NCI-H2196 treated with DMSO at 0.1 percent for 48 hours (cell line): ENCODE results near the gene VPS13C.

Experiments used
- DNase-seq: peaks from one replicate; lab custom pipeline; 2025; ENCODE audit not compliant: unreplicated experiment; lab: John Stamatoyannopoulos, UW

The VPS13C gene

DNA sequence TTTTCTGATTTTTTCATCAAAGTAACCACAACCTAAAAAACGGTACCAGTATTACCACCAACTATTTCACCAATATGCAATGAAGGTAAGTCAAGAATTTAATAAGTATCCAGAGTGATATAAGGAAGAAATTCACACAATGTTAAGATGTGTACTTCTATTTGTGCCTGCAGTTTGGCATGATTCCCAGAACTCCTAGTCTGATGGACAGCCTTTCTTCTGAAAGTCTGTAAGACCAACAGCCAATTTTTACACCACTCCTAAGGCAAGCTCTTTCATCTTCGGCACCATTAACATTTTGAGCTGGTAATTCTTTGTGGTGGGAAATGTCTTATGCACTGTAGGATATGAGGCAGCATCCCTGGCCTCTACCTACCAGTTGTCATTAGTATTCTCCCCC is 108.3 kb downstream of the VPS13C start:
- no peak for DNase-seq

DNA sequence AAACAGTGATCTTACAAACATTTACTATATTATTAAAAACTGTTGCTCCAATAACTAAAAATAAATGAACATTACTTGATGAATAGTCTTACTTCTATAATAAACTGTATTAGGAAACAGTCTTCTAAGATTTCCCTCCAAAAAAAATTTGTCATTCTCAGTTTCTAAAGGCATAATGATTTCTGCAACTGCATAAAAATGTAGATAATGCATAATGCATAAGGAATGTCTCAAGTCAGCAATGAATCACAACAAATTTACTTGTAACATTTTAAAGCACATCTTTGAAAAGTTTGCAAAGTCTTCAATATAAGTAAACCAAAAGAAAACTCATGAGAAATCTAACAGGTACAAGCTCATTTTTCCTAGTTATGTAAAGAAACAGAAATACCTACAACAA is 113.5 kb downstream of the VPS13C start:
- DNase-seq = no peak

DNA sequence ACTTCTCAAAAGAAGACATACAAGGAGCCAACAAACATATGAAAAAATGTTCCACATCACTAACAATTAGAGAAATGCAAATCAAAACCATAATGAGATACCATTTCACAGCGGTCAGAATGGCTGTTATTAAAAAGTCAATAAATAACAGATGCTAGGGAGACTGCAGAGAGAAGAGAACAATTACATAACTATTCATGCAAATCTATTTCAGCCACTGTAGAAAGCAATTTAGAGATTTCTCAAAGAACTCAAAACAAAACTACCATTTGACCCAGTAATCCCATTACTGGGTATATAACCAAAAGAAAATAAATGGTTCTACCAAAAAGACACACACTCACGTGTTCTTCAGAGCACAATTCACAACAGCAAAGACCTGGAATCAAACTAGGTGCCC is 116.3 kb downstream of the VPS13C start:
- DNase-seq = no peak

- DNase-seq = no peak
Observed at GRCh38 chr15:61938249-61938648, 122.0 kb downstream of the VPS13C start.

GRCh38 chr15:61936528-61937195 is 123.6 kb downstream of the VPS13C start:
- DNase-seq = no peak

GRCh38 chr15:61935493-61935892 is 124.8 kb downstream of the VPS13C start:
- DNase-seq = no peak

DNA sequence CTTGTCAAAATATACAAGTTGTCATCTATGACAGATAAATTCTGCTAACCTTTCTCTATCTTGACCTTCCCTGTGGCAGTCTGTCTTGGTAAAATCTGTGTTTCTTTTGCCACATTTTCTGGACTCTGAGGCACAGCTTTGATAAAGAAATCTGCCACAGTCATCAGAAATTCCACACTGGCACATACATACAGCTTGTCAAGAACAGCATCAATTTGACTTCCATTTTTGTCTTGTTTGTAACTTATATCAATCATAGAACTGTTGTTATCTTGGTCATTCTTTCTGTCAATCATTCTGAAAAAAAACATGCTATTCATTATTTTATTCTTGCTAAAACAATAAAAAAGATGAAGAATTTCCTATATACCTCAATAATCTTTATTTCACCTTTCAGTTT is 130.8 kb downstream of the VPS13C start:
- DNase-seq = no peak

DNA sequence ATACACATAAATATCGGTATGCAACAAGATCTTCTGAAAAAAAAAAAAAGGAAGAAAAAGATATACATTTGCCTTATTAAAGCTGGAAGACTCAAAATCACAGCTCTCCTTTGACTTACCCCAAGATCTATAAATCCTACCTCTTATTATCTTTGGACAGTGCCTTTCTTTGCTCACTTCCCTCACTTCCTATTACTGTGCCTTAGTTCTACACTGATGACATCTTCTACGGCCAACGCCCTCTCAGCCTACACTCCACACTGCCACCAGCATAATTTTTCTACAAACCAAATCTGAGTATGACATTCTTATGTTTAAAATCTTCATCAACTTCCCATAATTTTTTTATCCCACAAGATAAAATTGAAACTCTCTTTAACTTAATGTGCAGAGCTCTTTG is 137.1 kb downstream of the VPS13C start:
- DNase-seq = no peak

GRCh38 chr15:61921093-61921492 is 139.2 kb downstream of the VPS13C start:
- DNase-seq = no peak

DNA sequence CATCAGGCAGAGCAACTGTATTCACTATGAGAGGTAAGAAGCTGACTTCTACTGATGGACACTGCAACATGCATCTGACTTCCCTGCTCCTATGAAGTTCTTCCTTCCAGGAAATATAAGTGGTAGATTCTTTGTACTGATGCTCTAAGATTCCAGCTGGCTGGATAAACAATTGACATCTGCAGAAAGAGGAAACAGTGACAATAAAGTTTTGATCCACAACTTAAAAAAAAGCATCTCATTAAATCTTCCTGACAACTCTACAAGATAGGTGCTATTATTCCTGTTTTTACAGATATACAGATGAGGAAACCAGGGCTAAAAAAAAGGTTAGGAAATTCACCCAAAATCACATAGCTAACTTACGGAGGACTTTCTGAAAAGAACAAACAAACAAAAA is 142.8 kb downstream of the VPS13C start:
- no peak for DNase-seq

DNA sequence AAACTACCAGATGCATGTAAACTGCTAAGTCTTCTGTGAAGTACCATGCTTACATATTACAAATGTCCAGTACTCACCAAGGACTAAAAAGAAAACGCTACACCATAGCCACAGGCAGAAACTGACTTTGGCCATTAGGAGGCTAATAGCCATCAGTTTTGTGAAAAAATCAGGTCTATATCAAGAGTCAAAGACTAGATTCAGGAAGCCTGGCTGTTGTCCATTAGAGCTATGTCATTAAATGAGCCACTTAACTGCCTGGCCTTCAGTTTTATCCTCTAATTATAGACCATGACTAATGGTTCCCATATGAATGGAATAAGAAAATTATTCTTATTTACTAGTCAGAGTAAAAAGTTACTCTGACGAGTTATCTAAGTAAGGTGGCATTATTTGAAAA is 144.1 kb downstream of the VPS13C start:
- DNase-seq = no peak

- no peak for DNase-seq
Observed at GRCh38 chr15:61915640-61916039, 144.6 kb downstream of the VPS13C start.

GRCh38 chr15:61910839-61911369 is 149.3 kb downstream of the VPS13C start:
- no peak for DNase-seq

- DNase-seq = no peak
Observed at GRCh38 chr15:61908241-61908640, 152.0 kb downstream of the VPS13C start.

DNA sequence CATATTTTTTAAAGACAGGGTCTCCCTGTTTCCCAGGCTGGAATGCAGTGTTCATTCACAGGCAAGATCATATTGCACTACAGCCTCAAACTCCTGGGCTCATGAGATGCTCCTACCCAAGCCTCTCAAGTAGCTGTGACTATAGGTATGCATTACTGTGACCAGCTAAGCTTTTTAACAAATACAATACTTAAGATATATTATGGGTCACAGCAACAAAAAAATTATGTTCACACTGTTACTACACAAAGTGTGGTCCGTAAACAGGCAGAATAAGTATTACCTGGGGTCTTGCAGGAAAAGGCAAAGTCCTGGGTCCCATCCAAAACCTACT is 152.5 kb downstream of the VPS13C start:
- DNase-seq = no peak

DNA sequence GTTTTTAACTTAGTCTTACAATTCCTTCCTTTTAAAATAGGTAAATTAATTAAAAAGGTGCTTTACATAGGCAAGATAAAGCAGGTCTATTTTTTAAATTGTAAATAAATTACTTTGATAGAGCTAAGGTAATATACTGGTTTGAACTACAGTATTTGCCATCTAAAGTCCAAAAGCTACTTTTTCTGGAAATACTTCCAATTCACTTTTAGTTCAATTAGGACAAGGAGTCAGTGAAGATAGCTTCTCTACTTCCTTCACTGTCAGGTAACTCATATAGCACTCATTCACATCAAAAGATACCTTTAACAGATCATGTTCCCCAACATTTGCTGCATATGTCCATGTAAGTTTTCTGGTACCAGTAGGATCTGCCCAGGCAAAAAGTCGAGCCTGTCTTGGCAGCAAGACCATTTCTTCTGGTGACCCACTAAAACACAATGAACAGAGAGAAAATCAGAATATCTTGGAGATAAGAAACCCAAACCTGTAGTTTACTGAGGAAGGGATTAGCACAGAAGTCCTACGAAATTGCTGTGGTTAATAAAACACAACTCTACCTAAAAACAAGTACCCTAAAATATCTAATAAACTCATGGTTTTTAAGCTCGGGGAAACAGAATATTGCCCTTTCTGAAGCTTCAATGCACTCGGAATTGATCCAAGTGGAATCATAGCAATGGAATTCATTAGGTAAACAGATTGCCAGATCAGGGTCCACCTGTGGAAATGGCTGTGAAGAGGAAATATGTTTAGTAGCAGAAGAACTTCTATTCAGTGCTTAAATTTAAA is 153.1 kb downstream of the VPS13C start:
- no peak for DNase-seq

- DNase-seq = no peak
Observed at GRCh38 chr15:61893146-61893545, 167.1 kb downstream of the VPS13C start.

GRCh38 chr15:61892140-61892539 is 168.1 kb downstream of the VPS13C start:
- DNase-seq = no peak

DNA sequence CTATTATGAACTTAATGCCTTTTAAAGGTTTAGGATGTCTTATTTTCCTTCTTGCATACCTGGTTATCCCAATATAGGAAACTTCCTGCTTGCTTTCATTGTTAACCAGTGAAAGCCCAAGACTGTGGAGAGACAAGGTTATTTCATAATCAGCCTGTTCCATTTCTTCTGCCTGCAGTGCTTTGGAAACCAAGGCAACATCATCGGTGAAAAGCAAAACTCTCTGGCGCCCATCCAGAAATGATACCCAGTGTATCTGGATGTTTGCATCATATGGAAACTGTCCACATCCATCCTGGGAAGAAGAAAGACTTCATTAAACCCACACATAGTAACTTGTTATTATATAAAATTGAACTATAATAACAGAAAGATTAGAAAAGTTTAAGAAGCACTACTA is 170.1 kb downstream of the VPS13C start:
- no peak for DNase-seq

DNA sequence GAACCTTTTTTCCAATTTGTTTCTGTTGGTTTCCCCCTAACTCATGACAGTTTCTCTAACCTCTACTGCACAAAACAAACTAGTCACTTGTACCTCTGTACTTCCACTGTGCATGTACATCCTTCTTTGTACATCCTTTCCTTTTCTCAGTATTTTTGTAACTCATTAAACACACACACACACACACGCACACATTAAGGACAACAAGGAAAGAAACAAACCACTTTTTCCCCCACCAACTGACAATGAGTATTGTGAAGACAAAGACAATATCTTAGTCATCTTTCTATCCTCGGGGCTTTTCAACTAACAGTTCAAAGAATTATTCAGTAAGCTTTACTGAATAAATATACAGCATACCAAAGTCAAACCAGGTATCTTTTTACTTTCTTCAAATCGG is 170.5 kb downstream of the VPS13C start:
- DNase-seq = no peak

DNA sequence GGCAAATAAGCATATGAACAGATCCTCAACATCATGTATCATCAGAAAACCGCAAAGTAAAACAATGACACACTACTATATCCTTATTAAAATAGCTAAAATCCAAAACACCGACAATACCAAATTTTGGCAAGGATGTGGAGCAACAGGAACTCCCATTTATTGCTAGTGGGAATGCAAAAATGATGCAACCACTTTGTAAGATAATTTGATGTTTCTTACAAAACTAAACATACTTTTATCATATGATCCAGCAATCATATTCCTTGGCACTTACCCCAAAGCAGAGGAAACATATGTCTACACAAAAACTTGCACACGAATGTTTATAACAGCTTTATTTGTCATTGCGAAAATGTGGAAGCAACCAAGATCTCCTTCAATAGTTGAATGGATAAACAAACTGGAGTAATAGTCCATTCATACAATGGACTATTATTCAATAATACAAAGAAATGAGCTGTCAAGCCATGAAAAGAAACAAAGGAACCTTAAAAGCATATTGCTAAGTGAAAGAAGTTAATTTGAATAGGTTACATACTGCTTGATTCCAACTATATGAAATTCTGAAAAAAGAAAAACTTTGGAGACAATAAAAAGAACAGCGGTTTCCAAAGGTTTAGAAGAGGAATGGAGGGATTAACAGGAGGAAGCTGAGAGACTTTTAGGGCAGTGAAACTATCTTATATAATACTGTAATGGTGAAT is 172.0 kb downstream of the VPS13C start:
- DNase-seq = no peak

GRCh38 chr15:61880084-61880483 is 180.2 kb downstream of the VPS13C start:
- no peak for DNase-seq
